AG20443 (cell line): ENCODE results near the gene TKFC.

Experiments used
- DNase-seq: peaks from one replicate; pipeline ENCODE4 v3.0.0; 2012; ENCODE audit warnings: low spot score, mixed read lengths

Gene TKFC

DNA sequence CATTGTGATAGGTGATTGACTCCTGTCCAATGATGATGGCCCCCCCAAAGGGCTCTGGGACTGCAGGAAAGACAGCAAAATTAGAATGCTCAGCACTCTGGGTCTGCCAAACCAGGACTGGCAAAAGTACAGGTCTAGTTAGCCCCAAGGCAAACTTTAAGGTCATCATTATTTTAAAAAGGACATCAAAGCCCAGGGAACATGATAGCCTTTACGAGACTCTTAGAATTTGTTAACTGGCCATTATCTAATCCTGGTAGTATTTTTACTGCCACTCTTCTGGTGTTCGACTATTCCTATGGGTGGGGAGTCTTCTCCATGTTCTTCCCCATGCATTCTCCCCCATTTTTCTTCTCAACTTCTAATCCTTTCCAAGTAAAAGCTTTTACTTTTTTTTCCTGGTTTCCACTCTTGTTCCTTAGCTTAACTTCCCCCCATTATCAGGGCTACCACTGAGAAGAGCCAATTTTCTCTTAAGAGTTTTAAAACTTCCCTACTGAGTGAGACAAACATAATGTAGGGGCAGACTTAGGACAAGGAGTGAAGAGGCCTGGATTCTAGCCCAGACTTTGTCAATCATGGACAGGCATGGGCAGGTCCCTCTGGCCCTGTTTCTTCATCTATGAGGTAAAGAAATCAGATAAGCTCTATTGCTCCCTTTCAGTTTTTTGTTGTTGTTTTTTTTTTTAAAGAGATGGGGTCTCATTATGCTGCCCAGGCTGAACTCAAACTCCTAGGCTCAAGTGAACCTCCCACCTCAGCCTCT is 7.2 kb upstream of the TKFC start:
- DNase-seq: no peak

DNA sequence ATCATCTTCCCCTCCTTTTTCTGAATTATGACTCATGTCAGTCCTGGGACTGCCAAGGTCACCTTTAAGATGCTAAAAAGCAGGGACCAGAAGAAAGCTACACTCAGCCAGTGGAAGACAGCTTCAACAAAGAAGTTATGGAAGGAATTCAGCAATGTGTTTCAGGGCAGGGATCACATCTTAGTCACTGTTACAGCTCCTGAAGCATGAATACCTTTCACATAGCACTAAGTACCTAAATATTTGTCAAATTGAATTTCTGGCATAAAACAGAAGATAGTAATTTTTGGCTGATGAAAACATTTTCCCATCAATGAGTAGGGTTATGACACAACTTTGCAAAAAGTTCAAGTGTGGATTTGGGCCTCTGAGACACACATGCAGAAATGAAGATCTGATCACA is 5.4 kb upstream of the TKFC start:
- peak; percentile 30 for DNase-seq

DNA sequence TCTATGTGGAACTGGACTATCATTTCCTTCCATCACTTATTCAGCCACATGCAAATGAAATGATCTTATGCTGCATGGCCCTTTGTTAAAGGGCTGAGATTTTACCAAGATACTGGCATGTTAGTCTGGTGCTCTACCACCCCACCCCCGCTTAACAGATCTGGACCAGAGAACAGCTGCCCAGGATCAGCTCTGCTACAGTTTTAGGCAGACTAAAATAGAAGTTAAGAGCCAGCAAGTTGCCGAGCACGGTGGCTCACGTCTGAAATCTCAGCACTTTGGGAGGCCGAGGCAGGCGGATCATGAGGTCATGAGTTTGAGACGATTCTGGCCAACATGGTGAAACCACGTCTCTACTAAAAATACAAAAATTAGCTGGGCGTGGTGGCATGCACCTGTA is 4.7 kb upstream of the TKFC start:
- no peak for DNase-seq

DNA sequence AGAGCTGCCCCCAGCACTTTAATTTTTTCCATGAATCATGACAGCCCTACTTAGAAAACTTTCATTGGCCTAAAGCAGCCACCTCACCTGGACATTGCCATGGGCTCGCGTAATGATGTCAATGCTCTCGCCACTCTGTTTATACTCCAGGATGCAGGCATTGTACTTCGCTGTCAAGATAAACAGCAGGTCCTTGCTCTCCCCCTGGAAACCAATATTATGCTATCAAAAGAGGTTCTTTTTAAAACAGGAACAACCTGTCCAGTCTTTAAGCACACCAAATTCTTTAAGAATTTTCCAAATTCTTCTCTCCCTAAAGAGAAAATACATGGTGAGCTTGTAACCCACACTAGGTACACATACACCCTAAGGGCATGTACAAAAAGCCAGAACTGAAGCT is 3.2 kb upstream of the TKFC start:
- no peak for DNase-seq

DNA sequence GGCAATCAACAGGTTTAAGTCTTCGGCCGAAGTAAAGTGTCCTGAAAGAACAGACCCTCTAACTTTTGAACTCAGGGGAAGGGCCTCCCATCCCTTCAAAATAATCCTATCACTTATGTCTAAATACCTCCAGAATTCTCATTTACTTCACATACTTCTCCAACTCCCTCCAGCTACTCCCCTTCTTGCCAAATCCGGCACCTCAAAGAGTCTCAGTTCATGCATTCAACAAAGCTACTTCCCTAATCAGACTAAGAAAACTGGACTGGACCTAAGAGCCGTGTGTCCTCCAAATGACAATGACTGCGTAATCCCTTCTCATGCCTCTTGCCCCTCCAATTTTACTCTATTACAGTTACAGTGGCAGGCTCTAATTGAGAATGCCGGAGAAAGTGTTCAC is 1.4 kb upstream of the TKFC start:
- DNase-seq: no peak

DNA sequence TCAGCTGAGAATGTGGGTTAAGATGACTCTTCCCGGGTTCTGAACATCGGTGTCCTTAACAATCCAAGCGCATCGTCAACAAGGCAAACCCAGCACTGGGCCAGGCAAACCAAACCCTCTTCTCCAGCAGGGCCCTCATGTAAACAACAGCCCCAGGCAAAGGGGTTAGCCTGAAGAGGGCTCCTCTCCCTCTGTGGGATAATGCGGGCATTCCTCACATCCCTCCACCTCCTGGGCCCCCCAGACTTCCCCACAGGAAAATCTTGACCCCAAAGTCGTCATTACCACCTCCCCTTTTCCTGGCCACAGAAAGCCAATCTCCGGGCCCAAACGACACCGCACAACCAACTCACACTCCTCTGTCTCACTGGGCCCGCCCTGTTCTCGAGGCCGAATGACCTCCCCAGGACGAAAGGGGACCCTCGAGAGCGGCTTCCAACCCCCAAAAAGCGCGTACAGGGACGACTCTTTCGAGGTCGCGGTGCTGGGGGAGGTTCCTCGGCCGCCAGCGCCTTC is 689 bp upstream of the TKFC start:
- DNase-seq: peak; percentile 67

DNA sequence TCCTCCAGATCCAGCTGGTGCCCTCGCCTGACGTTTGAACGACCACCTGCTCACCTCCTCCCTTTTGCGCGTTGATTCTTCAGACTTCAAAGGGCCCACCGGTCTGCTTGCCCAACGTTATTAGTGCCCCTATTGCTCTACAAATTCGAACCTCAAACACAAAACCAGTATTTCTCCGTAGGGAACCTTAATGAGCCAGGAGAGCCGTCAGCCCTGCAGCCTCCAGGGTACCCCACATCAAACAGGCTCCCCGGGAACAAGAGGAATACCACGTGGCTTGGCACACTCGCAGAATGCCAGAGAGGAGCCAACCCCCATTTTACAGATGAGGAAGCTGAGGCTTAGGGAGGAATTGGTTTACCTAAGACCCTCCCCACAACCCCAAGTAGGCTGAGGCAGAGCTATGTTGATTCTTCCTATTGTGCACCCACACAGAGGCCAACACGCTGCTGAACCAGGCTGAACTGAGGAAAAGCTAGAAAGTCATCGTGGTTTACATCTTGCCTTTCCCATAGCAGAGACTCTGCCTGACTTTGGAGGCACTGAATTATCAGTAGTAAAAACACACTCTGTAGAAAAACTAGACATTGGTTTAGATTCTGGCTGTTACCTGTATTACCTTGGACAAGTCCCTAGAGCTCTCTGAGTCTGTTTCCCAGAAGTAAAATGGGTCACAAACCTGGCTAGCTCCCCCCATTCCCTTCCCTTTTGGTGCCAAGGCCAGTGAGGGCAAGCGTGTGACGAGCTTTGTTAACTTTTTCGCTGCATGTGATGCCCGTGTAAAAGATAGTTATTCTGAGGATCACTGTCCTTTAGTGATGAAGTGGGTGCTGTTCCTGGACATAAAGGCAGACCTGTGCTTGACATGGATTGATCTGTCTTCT is 764 bp downstream of the TKFC start:
- DNase-seq: no peak

DNA sequence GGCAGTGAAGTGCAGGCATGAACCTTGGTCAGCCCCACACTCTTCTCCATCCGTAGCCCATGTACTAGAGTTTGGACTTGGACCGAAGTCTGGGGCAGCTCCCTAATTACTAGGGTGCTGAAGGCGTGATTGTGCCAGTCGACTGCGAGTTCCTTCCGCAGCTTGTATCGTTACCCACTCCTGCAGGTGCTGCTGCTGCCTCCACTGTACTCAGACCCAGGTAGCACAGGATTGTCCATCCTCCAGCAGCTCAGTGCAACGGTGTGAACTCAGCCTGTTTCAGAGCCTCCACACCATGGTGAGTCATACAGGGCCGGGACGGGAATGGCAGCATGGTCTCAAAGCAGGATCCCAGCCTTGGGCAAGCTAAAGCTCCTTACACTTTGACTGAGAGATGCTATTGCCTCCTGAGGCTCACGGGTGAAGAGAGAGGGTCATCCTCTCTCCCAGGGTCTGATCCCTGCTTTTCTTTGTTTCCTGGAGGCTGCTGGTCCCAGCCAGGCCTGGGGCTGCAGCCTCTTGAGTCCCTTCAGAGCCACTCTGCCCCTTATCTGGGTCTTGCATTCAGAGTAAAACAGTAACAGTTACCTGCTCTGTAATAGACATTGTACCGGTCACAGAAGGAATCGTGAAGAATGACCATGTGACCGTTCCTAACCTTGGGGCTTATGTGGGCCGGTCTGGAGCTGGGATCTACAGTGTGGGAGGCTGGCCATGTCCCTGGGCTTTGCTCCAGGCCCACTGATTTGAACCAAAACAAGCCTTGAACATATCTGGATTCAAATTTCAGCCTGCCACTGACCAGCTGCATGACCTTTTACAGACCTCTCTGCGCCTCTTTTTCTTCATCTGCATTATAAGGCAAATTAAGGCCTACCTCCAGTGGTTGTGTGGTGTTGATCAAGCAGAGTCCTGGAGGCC is 1.7 kb downstream of the TKFC start:
- DNase-seq: no peak

DNA sequence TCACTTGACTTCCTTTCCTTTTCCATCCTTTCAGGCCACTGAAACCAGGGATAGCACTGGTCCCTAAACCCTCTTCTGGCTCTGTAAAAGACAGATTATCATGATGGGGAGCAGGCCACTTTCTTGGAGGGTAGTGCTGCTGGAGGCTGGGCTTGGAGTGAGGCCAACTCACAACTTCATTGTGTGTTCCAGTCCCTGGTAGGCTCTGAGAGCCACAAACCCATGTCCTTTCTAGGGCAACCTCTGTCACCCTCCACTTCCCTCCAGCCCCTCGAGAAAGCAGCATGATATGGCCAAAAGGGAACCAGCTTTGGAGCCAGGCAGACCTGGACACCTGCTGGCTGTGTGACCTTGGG is 2.3 kb downstream of the TKFC start:
- no peak for DNase-seq

DNA sequence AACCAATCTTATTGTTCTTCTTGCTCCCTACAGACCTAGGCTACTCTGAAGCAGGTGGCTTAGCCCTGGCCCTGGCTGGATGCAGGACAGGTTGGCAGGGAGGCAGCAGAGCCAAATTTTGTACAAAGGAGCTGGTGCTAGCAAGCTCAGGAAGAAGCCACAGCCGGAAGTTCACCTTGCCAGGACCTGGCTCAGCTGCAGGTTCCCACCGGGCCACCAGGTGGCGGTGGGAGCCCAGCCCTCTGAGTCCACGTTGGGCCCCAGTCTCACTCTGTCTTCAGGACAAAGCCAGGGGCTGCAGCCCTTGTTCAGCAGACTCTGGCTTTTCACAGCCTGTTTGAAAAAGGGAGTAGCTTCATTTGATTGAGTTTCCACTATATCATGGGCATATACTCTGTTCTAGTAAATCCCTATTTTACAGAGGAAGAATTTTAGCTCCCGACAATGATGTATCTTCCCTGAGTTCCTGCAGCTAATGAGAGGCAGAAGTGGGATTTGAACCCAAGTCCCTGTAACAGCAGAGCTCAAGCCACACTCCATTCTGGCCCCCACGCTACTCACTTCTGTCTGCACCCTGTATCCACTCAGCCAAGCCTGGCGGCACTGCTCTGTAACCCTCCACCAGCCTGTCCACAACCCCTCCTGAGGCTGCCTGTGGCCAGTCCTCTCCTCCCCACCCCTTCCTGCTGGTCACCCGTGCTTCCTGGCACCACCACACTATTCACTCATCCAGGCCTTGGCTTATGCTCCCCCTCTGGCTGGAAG is 3.3 kb downstream of the TKFC start:
- peak; percentile 91 for DNase-seq

DNA sequence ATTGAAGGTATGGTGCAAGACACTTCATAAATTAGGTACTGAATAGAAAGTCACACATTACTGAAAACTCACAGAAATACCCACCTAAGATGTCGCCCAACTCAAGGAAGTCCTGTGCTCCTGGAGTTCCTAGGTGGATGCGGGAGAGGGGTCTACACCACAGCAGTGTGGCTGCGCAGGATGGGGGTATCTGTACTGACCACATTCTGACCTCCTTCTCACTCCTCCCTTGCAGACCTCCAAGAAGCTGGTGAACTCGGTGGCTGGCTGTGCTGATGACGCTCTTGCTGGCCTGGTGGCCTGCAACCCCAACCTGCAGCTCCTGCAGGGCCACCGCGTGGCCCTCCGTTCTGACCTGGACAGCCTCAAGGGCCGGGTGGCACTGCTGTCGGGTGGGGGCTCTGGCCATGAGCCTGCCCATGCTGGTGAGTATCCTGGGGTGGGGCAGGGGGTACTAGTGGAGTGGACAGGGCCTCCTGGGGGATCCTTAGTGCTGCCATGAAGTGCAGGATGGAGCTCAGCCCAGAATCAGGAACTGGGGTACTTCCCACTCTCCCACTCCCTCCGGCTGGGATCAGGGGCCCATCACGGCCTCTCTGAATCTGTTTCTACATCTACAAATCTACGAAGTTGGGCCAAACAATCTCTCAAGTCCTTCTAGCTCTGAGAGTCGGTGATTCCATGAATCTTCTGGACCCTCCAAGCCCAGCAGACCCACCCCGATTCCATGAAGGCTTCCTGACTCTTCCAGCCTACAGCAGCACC is 4.9 kb downstream of the TKFC start:
- no peak for DNase-seq

DNA sequence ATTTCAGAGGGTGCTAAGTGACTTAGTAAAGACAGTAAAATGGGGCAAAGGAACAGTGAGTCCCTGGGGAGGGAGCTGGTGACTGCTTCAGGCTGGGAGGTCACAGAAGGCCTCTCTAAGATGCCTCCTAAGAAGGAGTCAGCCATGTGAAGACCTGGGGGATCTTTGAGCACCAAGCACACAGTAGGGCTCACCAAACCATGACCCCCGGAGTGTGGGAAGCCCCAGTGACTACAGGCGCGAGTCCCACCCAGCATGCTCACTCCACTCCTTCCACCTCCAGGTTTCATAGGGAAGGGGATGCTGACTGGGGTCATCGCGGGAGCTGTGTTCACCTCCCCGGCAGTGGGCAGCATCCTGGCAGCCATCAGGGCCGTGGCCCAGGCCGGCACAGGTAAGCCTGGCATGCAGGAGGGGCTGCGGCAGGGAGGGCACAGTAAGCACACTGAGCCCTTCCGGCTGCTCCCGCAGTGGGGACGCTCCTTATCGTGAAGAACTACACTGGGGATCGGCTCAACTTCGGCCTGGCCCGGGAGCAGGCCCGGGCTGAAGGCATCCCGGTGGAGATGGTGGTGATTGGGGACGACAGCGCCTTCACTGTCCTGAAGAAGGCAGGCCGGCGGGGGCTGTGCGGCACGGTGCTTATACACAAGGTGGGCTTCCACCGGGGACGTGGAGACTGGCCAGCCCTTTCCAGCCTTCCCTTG is 5.9 kb downstream of the TKFC start:
- no peak for DNase-seq

DNA sequence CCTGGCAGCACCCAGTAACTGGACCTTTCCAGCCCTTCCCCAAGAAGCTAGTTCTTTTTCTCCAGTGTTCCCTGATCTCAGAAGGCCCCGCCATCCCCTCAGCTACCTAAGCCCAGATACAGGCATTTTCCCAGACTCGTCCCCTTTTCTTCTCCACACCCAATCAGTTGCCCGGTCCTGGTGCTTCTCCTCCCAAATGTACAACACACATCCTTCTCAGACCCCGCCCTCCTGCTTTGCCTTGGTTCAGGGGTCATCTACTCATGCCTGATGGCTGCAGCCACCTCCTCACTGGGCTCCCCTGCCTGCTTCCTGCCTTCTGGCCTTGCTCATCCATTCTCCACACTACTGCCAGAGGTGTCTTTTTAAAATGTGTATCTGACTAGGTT is 6.5 kb downstream of the TKFC start:
- DNase-seq: no peak

DNA sequence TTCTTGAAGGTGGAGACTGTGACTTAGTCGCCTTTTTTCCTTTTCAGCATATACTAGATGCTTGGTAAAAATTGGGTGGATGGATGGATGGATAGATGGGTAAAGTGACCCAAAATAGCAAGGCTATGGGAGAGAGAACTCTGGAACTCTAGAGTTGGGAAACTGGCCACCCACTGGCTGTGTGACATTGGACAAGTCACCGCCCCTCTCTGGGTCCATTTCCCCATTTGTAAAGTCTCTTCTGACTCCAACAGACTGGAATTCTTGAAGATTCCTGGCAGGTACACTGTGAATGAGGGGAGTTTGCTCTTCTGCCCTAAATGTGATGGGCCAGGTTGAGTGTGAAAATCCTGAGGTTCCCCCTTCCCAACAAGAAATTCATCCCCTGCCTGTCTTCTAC is 8.0 kb downstream of the TKFC start:
- DNase-seq: no peak

DNA sequence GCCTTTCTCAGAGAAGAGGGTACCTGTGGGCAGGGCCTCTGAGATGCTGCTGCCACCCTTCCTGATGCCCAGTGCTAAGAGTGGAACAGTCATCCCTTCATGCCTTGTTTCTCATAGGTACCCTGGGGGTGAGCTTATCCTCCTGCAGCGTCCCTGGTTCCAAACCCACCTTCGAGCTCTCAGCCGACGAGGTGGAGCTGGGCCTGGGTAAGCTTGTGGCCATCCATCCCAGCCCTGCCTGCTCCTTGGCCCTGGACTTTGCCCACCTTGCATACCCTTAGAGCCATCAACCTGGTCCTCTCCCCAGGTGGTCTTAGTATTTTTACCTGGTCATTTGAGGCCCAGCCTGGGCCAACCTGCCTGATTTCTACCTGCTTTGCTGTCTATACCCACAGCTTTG is 8.7 kb downstream of the TKFC start:
- no peak for DNase-seq

DNA sequence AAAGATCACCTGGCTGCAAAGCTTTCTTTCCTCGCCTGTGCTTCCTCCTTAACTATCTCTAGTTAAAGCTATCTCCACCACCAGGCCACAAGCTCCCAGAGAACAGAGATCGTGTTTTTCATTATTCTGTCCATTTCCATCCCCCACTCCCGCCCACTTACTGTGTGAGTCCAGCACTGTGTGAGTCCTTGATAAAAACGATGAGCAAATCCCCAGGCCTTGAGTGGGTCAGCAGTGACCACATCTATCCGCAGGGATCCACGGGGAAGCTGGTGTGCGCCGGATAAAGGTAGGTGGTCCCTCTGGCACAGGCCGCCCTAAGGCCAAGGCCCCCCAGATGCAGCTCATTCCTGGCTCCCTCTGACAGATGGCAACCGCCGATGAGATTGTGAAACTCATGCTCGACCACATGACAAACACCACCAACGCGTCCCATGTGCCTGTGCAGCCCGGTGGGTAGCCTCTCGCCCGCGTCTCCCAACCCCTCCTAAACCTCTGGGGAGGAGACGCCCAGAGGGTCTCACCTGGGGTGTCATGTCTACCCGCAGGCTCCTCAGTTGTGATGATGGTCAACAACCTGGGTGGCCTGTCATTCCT is 9.3 kb downstream of the TKFC start:
- DNase-seq: no peak

DNA sequence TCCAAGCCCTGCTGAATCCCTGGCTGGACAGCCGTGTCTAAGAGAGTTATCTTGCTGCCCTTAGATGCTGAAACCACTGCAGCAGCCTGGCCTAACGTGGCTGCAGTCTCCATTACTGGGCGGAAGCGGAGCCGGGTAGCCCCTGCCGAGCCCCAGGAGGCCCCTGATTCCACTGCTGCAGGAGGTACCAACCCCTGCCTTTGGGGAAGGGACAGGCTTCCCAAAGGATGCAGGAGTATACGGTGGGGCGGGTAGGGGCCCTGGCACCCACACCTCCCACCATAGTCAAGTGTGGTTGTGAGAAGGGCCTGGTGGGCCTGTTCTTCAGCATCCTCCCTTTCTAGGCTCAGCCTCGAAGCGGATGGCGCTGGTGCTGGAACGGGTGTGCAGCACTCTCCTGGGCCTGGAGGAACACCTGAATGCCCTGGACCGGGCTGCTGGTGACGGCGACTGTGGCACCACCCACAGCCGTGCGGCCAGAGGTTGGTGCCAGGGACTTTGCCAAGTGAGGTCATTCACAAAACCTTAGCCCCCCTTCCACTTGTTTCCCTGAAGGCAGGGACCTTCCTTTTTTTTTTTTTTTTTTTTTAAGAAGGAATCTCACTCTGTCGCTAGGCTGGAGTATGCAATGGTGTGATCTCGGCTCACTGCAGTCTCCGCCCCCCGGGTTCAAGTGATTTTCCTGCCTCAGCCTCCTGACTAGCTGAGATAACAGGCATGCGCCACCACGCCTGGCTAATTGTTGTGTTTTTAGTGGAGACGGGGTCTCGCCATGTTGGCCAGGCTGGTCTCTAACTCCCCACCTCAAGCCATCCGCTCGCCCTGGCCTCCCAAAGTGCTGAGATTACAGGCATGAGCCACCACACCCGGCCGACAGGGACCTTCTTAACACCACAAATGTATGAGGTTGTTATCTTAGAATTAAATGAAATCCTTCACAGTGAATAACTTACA is 11.0 kb downstream of the TKFC start:
- DNase-seq: no peak

DNA sequence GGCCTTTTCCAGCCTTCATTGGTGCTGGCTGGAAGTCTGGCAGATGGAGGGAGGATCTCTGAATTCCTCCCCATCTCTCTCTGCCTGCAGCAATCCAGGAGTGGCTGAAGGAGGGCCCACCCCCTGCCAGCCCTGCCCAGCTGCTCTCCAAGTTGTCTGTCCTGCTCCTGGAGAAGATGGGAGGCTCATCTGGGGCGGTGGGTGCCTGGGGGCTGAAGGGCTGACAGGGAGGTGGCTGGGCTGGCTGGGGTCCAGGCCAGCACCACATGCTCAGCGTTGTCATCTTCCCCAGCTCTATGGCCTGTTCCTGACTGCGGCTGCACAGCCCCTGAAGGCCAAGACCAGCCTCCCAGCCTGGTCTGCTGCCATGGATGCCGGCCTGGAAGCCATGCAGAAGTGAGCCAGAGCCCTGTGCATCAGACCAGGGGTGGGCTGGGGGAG is 12.2 kb downstream of the TKFC start:
- DNase-seq: peak; percentile 73
